ENCODE measurements around the gene NCF4.

Gene NCF4

GRCh38 chr22:36865346-36865745 is 4.5 kb downstream of the NCF4 start:
- DNase-seq, result no peak

- DNase-seq, result no peak
These were observed 6.9 kb downstream of the NCF4 start for GRCh38 chr22:36867695-36868094.

- no peak for DNase-seq
These were observed 7.9 kb downstream of the NCF4 start for GRCh38 chr22:36868546-36869181.

GRCh38 chr22:36870250-36870649 is 9.4 kb downstream of the NCF4 start:
- no peak for DNase-seq

GRCh38 chr22:36871669-36872081 is 10.9 kb downstream of the NCF4 start:
- DNase-seq, result no peak

- no peak for DNase-seq
These were observed 11.3 kb downstream of the NCF4 start for GRCh38 chr22:36872084-36872483.

- DNase-seq, result no peak
These were observed 12.2 kb downstream of the NCF4 start for GRCh38 chr22:36872866-36873498.

GRCh38 chr22:36873614-36874308 is 13.0 kb downstream of the NCF4 start:
- DNase-seq, result peak; percentile 26 to 45

- DNase-seq, result no peak
These were observed 13.5 kb downstream of the NCF4 start for GRCh38 chr22:36874309-36874696.

- no peak for DNase-seq
These were observed 13.9 kb downstream of the NCF4 start for GRCh38 chr22:36874736-36875135.

- DNase-seq, result no peak
These were observed 14.9 kb downstream of the NCF4 start for GRCh38 chr22:36875741-36876140.

GRCh38 chr22:36879775-36880174 is 19.0 kb downstream of the NCF4 start:
- no peak for DNase-seq

GRCh38 chr22:36881504-36882245 is 20.9 kb downstream of the NCF4 start:
- DNase-seq, result no peak

- no peak for DNase-seq
These were observed 23.7 kb downstream of the NCF4 start for GRCh38 chr22:36884349-36885158.

- no peak for DNase-seq
These were observed 24.7 kb downstream of the NCF4 start for GRCh38 chr22:36885474-36885873.

- DNase-seq, result no peak
These were observed 25.2 kb downstream of the NCF4 start for GRCh38 chr22:36886016-36886415.

- DNase-seq, result no peak
These were observed 26.4 kb downstream of the NCF4 start for GRCh38 chr22:36887162-36887561.

GRCh38 chr22:36891646-36892045 is 30.8 kb downstream of the NCF4 start:
- no peak for DNase-seq

GRCh38 chr22:36892292-36892691 is 31.5 kb downstream of the NCF4 start:
- no peak for DNase-seq

GRCh38 chr22:36893262-36893661 is 32.5 kb downstream of the NCF4 start:
- DNase-seq, result no peak

- no peak for DNase-seq
These were observed 33.5 kb downstream of the NCF4 start for GRCh38 chr22:36894266-36894665.

GRCh38 chr22:36897611-36898010 is 36.8 kb downstream of the NCF4 start:
- no peak for DNase-seq

- DNase-seq, result no peak
These were observed 37.9 kb downstream of the NCF4 start for GRCh38 chr22:36898690-36899089.

Data from NCI-H526 (cell line).